SU-DHL-6 (cell line): ENCODE results near the gene TTC38.

Source experiments
- EZH2phosphoT487 ChIP-seq: fragments of 200-600 bp; sonication (generic), shearing (Covaris generic); conservative IDR thresholded peaks from 2 replicates; pipeline ENCODE4 v1.6.1; 2018; ENCODE audit warnings: mild to moderate bottlenecking, antibody characterized with exemption, low read length, moderate library complexity, mixed read lengths
- TF ChIP-seq, protein P1 (sequence below): fragments of 200-600 bp; sonication (generic); IDR thresholded peaks from one replicate; pipeline ENCODE4 v1.5.1; 2017; ENCODE audit warnings: antibody characterized with exemption, mild to moderate bottlenecking, low read length, moderate library complexity; ENCODE audit not compliant: insufficient read depth, poor library complexity, severe bottlenecking

DNA sequence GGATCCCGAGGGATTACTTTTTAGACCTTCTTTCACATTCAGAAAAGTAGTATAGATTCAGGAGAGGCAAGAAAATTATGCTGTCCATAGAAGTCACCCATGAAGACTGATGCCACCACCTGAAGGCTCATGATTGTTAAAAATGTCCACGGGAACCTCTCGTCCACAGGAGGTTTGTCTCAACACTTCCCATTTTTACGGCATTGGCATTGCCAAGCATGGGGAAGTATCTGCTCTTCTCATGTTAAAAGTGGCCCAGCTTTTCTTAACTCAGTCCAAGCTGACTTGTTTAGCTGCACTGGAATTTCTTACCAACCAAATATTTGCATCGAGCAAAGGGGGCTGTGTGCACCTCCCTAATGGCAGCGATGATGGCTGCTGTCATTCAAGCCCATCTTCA, 27.3 kb upstream of the TTC38 start:
- TF ChIP-seq, protein P1, sequence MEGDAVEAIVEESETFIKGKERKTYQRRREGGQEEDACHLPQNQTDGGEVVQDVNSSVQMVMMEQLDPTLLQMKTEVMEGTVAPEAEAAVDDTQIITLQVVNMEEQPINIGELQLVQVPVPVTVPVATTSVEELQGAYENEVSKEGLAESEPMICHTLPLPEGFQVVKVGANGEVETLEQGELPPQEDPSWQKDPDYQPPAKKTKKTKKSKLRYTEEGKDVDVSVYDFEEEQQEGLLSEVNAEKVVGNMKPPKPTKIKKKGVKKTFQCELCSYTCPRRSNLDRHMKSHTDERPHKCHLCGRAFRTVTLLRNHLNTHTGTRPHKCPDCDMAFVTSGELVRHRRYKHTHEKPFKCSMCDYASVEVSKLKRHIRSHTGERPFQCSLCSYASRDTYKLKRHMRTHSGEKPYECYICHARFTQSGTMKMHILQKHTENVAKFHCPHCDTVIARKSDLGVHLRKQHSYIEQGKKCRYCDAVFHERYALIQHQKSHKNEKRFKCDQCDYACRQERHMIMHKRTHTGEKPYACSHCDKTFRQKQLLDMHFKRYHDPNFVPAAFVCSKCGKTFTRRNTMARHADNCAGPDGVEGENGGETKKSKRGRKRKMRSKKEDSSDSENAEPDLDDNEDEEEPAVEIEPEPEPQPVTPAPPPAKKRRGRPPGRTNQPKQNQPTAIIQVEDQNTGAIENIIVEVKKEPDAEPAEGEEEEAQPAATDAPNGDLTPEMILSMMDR = no peak
- no peak for TF ChIP-seq EZH2phosphoT487
